ENCODE measurements around the gene PPFIBP2.

- no peak for TF ChIP-seq CTCF (IDR thresholded peaks at IDR 0.05)
- no peak for TF ChIP-seq POLR2AphosphoS5 (IDR thresholded peaks at IDR 0.05)
These were observed 92.7 kb downstream of the PPFIBP2 start for GRCh38 chr11:7606496-7606895.
